NB4 (cell line): ENCODE measurements around the gene MMP28.

Experiments used
- DNase-seq: peaks from one replicate; pipeline ENCODE4 v3.0.0; 2010; ENCODE audit warnings: low read depth
- H3K4me3 ChIP-seq: one replicate; pipeline ENCODE4 v1.5.1; 2011; ENCODE audit warnings: mild to moderate bottlenecking, low read depth, low read length, moderate library complexity
- MYC ChIP-seq: IDR thresholded peaks from 2 replicates; pipeline ENCODE4 v1.6.1; 2011; ENCODE audit warnings: low read depth, low read length
- POLR2A ChIP-seq: IDR thresholded peaks from 2 replicates; pipeline ENCODE4 v1.6.1; 2011; ENCODE audit warnings: mild to moderate bottlenecking; ENCODE audit not compliant: insufficient read length; ENCODE audit errors: extremely low read depth
- TF ChIP-seq, protein P1 (sequence below): IDR thresholded peaks from 2 replicates; pipeline ENCODE4 v1.6.1; 2011; ENCODE audit warnings: low read depth, low read length
- TF ChIP-seq, protein P2 (sequence below): IDR thresholded peaks from one replicate; pipeline ENCODE4 v1.5.1; 2012; ENCODE audit warnings: low read depth, low read length

The MMP28 gene

DNA sequence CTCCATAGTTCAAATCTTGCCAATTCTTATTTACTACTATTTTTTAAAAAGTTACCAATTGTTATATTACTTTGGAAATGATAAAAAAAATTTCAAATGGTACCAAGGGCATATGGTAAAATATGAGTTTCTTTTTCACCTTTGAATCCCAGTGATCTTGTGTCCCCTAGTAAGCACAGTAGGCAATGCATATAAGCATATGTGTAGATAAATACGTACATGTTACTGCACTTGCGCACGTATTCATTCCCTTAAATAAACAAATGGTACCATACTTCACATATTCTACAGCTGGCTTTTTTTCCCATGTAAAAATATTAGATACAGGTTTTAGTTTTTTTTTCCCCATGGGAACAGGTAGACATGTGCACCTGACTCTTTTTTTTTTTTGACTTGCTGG lies 45.7 kb upstream of the MMP28 start:
- DNase-seq, result no peak
- TF ChIP-seq POLR2A (no peak), MYC (no peak)
- TF ChIP-seq, protein P1, sequence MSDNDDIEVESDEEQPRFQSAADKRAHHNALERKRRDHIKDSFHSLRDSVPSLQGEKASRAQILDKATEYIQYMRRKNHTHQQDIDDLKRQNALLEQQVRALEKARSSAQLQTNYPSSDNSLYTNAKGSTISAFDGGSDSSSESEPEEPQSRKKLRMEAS, result no peak
- TF ChIP-seq, protein P2, sequence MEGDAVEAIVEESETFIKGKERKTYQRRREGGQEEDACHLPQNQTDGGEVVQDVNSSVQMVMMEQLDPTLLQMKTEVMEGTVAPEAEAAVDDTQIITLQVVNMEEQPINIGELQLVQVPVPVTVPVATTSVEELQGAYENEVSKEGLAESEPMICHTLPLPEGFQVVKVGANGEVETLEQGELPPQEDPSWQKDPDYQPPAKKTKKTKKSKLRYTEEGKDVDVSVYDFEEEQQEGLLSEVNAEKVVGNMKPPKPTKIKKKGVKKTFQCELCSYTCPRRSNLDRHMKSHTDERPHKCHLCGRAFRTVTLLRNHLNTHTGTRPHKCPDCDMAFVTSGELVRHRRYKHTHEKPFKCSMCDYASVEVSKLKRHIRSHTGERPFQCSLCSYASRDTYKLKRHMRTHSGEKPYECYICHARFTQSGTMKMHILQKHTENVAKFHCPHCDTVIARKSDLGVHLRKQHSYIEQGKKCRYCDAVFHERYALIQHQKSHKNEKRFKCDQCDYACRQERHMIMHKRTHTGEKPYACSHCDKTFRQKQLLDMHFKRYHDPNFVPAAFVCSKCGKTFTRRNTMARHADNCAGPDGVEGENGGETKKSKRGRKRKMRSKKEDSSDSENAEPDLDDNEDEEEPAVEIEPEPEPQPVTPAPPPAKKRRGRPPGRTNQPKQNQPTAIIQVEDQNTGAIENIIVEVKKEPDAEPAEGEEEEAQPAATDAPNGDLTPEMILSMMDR, result no peak
- no peak overlapping the region for H3K4me3 ChIP-seq

DNA sequence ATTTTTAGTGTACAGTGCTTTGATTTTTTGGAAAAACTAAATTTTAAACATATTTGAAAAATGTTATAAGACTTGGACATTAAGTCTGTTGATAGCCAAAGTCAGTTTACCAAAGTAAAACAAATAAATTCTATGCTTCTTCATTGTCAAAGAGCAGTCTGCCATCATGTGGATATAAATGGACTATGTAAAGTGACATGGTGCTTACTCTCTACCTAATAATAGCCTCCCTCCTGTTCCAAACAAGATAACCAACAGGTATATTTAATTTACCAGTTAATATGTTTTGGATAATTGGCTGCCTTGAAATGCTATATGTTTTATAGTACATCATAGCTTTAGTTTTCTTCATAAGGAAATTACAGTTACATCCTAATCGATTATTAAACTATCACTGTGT lies 29.8 kb upstream of the MMP28 start:
- DNase-seq, result no peak
- no peak overlapping the region for H3K4me3 ChIP-seq
- TF ChIP-seq MYC (no peak), POLR2A (no peak)
- TF ChIP-seq, protein P2, result no peak
- TF ChIP-seq, protein P1, result no peak

DNA sequence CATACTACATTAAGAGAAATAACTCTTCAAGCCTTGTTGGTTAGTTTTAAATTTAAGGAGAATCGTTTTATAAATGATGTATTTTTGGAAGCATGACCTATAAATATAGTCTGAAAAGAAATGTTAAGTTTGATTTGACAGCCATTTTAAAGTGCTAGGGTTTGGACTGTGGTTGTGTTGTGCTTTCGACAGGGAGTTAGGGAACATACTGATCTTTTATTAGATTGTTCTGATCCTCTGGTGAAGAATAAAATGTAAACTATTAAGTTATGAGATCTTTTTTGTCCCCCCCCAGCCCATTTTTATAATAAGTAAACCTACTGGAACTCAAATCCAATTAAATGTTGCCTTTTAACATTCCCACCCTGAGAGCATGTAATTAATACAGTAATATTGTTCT lies 25.9 kb upstream of the MMP28 start:
- no peak for DNase-seq
- H3K4me3 ChIP-seq, result no peak overlapping the region

DNA sequence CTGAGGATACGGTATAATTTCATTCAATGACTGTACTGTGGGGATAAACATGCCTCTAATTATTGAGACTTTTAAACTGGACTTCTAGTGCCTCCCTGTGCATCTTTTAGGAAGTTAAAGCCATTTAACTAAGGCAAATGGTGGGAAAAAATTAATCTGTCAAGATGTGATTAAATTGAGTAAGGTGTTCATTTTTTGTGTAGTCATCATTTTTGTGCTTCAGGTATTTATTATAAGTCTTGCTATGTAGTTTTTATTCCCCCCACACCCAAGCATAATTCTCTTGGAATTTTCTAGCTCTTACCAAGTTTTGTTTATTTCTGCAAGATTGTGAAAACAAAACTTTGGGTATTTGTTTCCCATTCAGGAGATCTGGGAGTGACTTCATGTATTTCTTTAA lies 24.0 kb upstream of the MMP28 start:
- no peak for DNase-seq
- TF ChIP-seq, protein P2, result no peak
- TF ChIP-seq, protein P1, result no peak
- no peak for TF ChIP-seq POLR2A
- no peak for TF ChIP-seq MYC
- H3K4me3 ChIP-seq, result no peak overlapping the region

More for the DNA sequence above, 25.9 kb upstream of the MMP28 start:
- no peak for TF ChIP-seq POLR2A

DNA sequence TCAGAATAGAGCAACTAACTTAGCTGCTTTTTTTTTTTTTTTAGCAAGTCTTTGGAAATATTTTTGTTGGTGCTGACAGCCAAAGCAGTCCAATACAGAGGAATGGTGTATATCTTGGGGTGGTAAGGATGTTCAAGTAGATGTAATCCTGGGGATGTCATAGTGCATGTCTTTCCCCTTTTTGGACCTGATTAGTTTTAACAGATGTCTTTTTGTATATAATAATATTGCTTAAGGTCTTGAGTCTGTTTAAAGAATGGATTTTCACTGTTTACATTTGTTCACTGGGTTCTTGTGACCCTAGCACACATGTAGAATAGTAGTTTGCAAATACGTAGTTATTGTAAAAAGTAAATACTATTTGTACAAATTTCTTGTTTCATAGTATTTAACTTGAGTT lies 21.8 kb upstream of the MMP28 start:
- TF ChIP-seq, protein P2, result no peak
- TF ChIP-seq MYC, result no peak
- TF ChIP-seq, protein P1, result no peak
- no peak for TF ChIP-seq POLR2A
- H3K4me3 ChIP-seq, result no peak overlapping the region
- no peak for DNase-seq

DNA sequence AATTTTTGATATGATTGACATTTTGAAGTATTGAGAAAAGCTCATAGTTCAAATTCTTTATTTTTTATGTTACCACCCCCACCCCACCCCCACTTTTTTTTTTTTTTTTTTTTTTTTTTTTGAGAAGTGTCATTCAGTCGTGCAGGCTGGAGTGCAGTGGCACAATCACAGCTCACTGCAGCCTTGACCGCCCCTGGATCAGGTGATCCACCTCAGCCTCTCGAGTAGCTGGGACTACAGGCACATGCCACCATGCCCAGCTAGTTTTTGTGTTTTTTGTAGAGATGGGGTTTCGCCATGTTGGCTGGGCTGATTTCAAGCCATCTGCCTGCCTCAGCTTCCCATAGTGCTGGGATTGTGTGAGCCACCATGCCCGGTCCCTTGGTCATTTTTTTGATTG lies 21.3 kb upstream of the MMP28 start:
- DNase-seq, result no peak
- H3K4me3 ChIP-seq, result no peak overlapping the region
- TF ChIP-seq, protein P1, result no peak
- no peak for TF ChIP-seq MYC
- no peak for TF ChIP-seq POLR2A
- TF ChIP-seq, protein P2, result no peak

DNA sequence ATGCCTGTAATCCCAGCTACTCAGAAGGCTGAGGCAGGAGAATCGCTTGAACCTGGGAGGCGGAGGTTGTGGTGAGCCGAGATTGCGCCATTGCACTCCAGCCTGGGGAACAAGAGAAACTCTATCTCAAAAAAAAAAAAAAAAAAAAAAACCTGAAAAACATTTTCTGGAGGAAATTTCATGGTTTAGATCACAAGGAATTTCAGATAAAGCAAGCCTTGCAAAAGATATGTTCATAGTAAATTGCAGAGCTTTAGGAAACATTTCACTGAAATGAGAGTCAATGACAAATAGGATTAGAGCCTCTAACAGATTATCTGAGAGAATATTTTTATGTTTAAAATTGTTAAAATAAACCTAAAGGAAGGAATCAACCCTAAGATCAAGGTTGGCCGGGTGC lies 17.0 kb upstream of the MMP28 start:
- TF ChIP-seq, protein P1, result no peak
- TF ChIP-seq, protein P2, result no peak
- no peak for TF ChIP-seq POLR2A
- no peak for TF ChIP-seq MYC
- DNase-seq, result no peak
- H3K4me3 ChIP-seq, result no peak overlapping the region
